OCI-LY1 (cell line): ENCODE measurements around the gene FZD4.
"Not testable (repeated sequence)": the region's sequence is repeated elsewhere in the genome, so short reads cannot be mapped to it uniquely, and the experiment has no call there.

Source experiments
- H2AFZ ChIP-seq: fragments of 200-600 bp; sonication (generic), shearing (Covaris generic); 2 replicates; pipeline ENCODE4 v1.6.0; 2014; ENCODE audit warnings: antibody characterized with exemption, mild to moderate bottlenecking, low read length
- H3F3A ChIP-seq: fragments of 200-600 bp; sonication (generic), shearing (Covaris generic); 2 replicates; pipeline ENCODE4 v1.6.0; 2014; ENCODE audit warnings: mild to moderate bottlenecking, antibody characterized with exemption, low read length, moderate library complexity; ENCODE audit not compliant: insufficient read depth
- H3K27ac ChIP-seq: fragments of 200-600 bp; sonication (generic); 2 replicates; pipeline ENCODE4 v1.5.1; 2014; ENCODE audit warnings: low read length, mixed run types, mild to moderate bottlenecking, low read depth; ENCODE audit not compliant: poor library complexity, severe bottlenecking
- H3K27me3 ChIP-seq: fragments of 200-600 bp; sonication (generic); 2 replicates; pipeline ENCODE4 v1.6.0; 2014; ENCODE audit warnings: antibody characterized with exemption, mild to moderate bottlenecking, low read length, moderate library complexity; ENCODE audit not compliant: insufficient read depth
- H3K36me3 ChIP-seq: fragments of 200-600 bp; sonication (generic); 2 replicates; pipeline ENCODE4 v1.6.1; 2014; ENCODE audit warnings: mild to moderate bottlenecking, antibody characterized with exemption, low read length, moderate library complexity, mixed read lengths; ENCODE audit not compliant: insufficient read depth
- H3K4me1 ChIP-seq: fragments of 200-600 bp; sonication (generic); 2 replicates; pipeline ENCODE4 v1.5.1; 2014; ENCODE audit warnings: mild to moderate bottlenecking, low read length, moderate library complexity; ENCODE audit not compliant: insufficient read depth, severe bottlenecking
- H3K4me2 ChIP-seq: fragments of 200-600 bp; sonication (generic), shearing (Covaris generic); 2 replicates; pipeline ENCODE4 v1.6.1; 2014; ENCODE audit warnings: low read length
- H3K4me3 ChIP-seq: fragments of 200-600 bp; sonication (generic); 2 replicates; pipeline ENCODE4 v1.5.1; 2014; ENCODE audit warnings: low read length, low read depth, mild to moderate bottlenecking, mixed read lengths; ENCODE audit not compliant: poor library complexity, severe bottlenecking
- H3K79me2 ChIP-seq: fragments of 200-600 bp; shearing (Covaris generic); 2 replicates; pipeline ENCODE4 v1.6.1; 2016; ENCODE audit warnings: mixed run types, low read length, mixed read lengths; ENCODE audit not compliant: insufficient read depth
- H3K9ac ChIP-seq: fragments of 200-600 bp; sonication (generic), shearing (Covaris generic); 2 replicates; pipeline ENCODE4 v1.6.1; 2014; ENCODE audit warnings: mild to moderate bottlenecking, low read length, mixed read lengths
- H3K9me2 ChIP-seq: fragments of 200-600 bp; sonication (generic), shearing (Covaris generic); 2 replicates; pipeline ENCODE4 v1.6.1; 2014; ENCODE audit warnings: low read depth, mild to moderate bottlenecking, low read length, mixed read lengths
- H3K9me3 ChIP-seq: fragments of 200-600 bp; shearing (Covaris generic); 2 replicates; pipeline ENCODE4 v1.6.1; 2014; ENCODE audit warnings: low read length, mixed read lengths
- H4K20me1 ChIP-seq: fragments of 200-600 bp; sonication (generic), shearing (Covaris generic); 2 replicates; pipeline ENCODE4 v1.6.0; 2016; ENCODE audit warnings: mild to moderate bottlenecking, low read length; ENCODE audit not compliant: insufficient read depth
- CTCF ChIP-seq: fragments of 200-600 bp; sonication (generic), shearing (Covaris generic); IDR thresholded peaks from 2 replicates; pipeline ENCODE4 v1.5.1; 2017; ENCODE audit warnings: mild to moderate bottlenecking, antibody characterized with exemption, low read length, moderate library complexity, mixed read lengths
- EZH2 ChIP-seq: fragments of 200-600 bp; sonication (generic), shearing (Covaris generic); IDR thresholded peaks from 2 replicates; pipeline ENCODE4 v1.8.0; 2017; ENCODE audit warnings: borderline replicate concordance, mixed run types, mild to moderate bottlenecking, antibody characterized with exemption, low read length, moderate library complexity, mixed read lengths

The FZD4 gene

GRCh38 chr11:86977441-86978050, 22.4 kb upstream of the FZD4 start:
- Histone ChIP-seq H3K27me3 (no peaks in the 10 kb centered on the region), H3K9me3 (no peaks in the 10 kb centered on the region), H3K36me3 (no peaks in the 10 kb centered on the region), H3K9ac (no peak overlapping the region), H2AFZ (no peak overlapping the region), H3K79me2 (no peaks in the 10 kb centered on the region), H3K4me2 (no peak overlapping the region), H3K9me2 (no peaks in the 10 kb centered on the region), H3K27ac (no peak overlapping the region), H3K4me3 (no peak overlapping the region), H4K20me1 (no peaks in the 10 kb centered on the region), H3K4me1 (no peaks in the 10 kb centered on the region), H3F3A (no peaks in the 10 kb centered on the region)
- TF ChIP-seq EZH2 (no peak), CTCF (no peak)

DNA sequence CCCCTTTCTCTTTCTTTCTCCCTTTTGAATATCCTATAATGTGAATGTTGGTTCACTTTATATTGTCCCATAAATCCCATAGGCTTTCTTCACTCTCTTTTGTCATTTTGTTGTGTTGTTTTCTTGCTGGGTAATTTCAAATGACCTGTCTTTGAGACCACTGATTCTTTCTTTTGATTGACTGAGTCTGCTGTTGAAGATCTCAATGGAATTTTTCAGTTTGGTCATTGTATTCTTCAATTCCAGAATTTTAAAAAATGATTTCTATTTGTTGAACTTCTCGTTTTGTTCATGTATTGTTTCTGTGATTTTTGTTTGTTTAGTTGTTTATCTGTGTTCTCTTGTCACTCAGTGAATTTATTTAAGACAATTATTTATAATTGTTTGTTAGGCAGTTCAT, 17.5 kb upstream of the FZD4 start:
- no peaks in the 10 kb centered on the region for H3F3A ChIP-seq
- TF ChIP-seq EZH2 (no peak), CTCF (no peak)
- no peak overlapping the region for H2AFZ ChIP-seq
- H3K9ac ChIP-seq: no peak overlapping the region
- H4K20me1 ChIP-seq: no peaks in the 10 kb centered on the region
- H3K27me3 ChIP-seq: no peaks in the 10 kb centered on the region
- no peaks in the 10 kb centered on the region for H3K79me2 ChIP-seq
- H3K27ac ChIP-seq: no peak overlapping the region
- no peak overlapping the region for H3K4me2 ChIP-seq
- H3K4me1 ChIP-seq: no peaks in the 10 kb centered on the region
- H3K9me2 ChIP-seq: no peaks in the 10 kb centered on the region
- H3K4me3 ChIP-seq: no peak overlapping the region
- H3K36me3 ChIP-seq: no peaks in the 10 kb centered on the region
- H3K9me3 ChIP-seq: no peaks in the 10 kb centered on the region

GRCh38 chr11:86969258-86969657, 14.1 kb upstream of the FZD4 start:
- H4K20me1 ChIP-seq: no peaks in the 10 kb centered on the region
- no peak overlapping the region for H2AFZ ChIP-seq

GRCh38 chr11:86967601-86968000, 12.4 kb upstream of the FZD4 start:
- H3K4me1 ChIP-seq, H3K4me2 ChIP-seq, H4K20me1 ChIP-seq, H3K9ac ChIP-seq, H3K27ac ChIP-seq, H3K9me3 ChIP-seq, H3K36me3 ChIP-seq, H3K79me2 ChIP-seq, H3F3A ChIP-seq, H3K4me3 ChIP-seq, H3K27me3 ChIP-seq, H3K9me2 ChIP-seq, H2AFZ ChIP-seq: not testable (repeated sequence)

More at GRCh38 chr11:86969258-86969657, 14.1 kb upstream of the FZD4 start:
- Histone ChIP-seq H3F3A (no peaks in the 10 kb centered on the region), H3K27ac (no peak overlapping the region), H3K79me2 (no peaks in the 10 kb centered on the region), H3K9me3 (no peaks in the 10 kb centered on the region), H3K4me1 (no peaks in the 10 kb centered on the region), H3K27me3 (no peaks in the 10 kb centered on the region), H3K36me3 (no peaks in the 10 kb centered on the region), H3K9me2 (no peaks in the 10 kb centered on the region), H3K4me2 (no peak overlapping the region), H3K9ac (no peak overlapping the region), H3K4me3 (no peak overlapping the region)
- no peak for TF ChIP-seq EZH2
- TF ChIP-seq CTCF: no peak
